CD4-positive, alpha-beta T cell treated with Interleukin-6 for 4 hours (primary cell): Measurements from ENCODE around the gene AASDHPPT.
A peak's percentile ranks its signal among the peaks of the same experiment; 100 is the strongest.

Experiments used
- DNase-seq: peaks from one replicate; pipeline ENCODE4 v3.0.0-alpha.2; 2020; ENCODE audit warnings: mixed read lengths

AASDHPPT gene

DNA sequence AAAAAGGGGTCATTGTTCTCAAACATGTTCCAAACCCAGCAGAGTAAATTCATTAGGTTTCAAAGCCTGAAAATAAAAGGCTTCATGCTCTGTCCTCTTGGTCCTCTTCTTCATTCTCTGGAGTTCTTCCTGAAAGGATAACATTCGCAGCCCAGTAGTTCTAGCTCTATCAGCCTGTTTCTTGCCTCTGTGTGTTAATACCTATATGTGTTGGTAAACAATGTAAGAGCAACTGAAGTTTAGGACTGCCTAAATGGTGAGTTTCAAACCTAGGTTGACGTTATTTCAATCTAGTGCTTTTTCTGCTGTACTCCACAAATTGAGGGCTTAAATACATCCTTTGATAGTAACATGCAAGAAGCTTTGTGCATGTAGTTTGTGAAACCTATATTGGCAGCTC, 9.4 kb downstream of the AASDHPPT start:
- DNase-seq: no peak

DNA sequence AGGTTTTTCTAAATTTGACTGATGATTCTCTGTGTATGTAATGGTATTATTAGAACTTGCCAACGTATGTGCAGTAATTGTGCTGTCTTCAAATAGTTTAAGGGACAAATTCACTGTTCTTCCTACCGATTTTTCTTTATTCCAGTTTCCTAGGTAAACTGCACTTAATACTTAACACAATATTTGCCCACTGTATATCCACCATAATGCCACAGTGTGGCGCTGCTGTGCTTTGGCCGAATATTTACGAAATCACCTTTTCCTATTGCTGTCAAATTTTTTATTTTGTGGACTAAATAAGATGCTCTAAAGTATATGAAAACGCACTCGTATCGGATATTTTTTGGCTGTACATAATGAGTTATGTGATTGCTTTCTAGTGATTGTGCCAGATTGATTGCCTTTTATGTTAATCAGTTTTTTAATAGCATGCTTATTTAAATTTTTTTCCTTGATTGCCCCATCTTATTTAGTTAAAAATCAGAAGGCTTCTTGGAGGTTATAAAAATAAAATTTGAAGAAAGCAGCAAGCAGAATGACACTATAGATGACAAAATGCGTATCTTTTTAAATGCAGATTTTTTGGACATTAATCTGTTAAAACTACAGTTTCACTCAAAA, 10.5 kb downstream of the AASDHPPT start:
- DNase-seq: peak; percentile 49

DNA sequence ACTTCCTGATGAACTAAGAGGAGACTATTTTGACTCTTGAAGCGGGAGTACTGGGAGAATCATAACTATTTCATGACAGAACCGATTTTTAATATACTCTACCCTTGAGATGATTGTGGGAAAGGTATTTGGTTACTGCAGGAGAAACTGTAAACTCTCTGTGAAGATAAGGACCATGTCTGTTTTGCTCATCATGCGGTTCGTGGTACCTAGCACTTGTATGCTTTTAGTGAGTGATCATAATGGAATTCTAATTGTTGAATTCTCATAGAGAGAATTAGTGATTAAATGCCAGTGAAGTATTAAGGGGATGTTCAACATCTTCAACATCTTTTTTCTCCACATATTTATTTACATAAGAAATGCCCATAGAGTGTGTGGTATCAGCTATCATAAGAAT, 11.4 kb downstream of the AASDHPPT start:
- DNase-seq: no peak

DNA sequence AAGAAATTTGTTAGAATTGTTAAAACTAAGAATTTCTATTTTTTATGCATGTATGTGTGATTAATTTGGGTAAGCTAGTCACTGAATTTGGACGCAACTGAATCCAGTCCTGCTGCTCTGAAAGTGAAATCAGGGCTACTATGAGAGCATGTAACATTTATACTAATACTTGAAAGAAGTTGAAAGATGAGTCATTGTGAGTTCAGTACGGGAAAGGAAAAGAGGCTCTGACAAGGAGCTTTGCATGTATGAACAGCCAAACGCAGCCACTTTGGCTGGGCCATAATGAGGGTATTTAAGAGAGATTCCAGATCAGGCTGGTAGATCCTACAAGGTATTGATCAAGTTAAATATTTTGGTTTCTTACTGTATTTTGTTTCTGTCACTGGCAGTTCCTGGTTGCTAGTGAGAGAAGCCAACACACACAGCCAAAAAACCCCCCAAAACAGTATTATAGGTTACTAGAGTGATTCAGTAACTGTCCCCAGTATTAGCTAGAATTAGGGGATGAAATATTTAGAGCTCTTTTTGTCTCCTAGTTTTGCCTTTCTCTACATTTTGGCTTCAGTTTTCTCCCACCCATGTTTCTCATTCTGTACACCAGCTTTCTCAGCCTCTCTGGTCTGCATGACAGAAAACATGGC, 14.1 kb downstream of the AASDHPPT start:
- DNase-seq: no peak

DNA sequence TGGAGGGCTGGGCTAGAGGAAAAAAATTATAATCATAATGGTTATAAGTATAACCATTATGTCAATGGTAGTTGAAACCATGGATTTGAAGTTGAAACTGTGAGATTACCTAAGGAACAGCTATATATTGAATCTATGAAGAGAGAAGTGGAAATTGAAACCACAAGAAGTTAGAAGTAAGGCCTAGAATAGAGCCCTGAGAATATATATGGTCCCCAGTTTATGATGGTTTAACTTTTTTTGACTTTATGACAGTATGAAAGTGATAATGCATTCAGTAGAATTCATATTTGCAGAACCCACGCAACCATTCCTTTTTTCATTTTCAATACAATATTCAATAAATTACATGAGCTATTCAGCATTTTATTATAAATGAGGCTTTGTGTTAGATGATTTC, 15.0 kb downstream of the AASDHPPT start:
- no peak for DNase-seq

DNA sequence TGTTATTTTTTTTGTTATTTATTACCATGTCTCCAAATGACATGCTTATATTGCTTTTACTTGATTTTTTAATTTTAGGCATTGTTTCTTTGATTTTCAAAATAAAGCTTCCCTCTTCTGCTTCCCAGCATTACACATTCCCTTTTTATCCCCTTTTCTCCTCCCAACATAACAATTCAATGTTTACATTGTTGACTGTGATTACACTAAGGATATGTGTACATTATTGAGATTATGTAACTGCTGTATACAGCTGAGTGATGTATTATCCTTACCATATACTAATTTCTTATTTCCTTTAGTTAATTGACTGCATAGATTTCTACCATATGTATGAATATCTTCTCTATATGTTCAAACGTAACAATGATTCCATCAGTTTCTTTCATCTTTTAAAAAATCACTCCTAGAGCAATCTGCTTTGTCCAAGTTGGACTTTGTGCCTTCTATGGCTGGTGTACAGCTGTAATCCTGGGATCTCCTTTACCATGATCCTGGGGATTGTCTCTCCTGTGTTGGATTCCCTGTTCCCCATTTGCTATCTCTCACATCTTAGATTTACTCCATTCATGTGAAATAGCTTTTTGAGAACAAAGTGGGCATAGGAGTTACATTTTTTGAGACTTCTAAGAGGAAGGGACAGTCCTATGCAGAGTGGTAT, 21.6 kb downstream of the AASDHPPT start:
- DNase-seq: no peak

DNA sequence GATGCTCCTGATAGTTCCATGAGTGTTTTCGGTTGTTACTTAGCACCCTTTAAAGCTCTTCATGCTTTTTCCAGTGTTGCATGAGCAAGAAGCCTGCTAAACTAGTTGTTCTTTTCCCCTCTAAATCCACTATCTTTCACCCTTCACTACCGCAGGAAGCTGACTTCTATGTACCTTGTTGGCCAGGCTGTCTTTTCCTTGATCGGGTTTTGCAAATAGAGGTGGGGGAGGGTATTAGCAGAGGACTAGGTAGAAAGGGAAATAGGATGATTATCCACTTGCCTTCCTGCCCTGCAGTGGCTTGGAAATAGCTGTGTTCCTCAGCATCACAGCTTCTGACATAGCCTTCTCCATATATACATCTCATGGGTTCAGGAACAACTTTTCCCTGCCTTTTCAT, 23.9 kb downstream of the AASDHPPT start:
- DNase-seq: no peak

DNA sequence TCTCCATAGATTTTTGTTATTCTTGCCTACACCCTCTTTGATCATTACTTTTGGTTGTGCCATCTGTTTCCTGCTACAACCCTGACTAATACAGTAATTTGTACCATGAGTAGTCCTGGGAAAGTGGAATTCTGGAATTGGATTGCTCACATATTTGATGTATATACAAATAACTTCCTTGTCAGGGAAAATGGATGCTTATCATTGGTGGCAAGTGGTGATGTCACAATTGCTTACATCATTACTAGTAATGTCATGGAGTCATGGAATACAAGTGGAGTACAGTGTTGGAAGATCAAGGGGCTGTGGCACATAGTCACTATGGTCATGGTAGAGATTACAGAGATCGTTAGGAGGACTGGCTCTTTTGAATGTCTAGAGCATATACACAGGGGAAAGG, 24.4 kb downstream of the AASDHPPT start:
- DNase-seq: no peak

DNA sequence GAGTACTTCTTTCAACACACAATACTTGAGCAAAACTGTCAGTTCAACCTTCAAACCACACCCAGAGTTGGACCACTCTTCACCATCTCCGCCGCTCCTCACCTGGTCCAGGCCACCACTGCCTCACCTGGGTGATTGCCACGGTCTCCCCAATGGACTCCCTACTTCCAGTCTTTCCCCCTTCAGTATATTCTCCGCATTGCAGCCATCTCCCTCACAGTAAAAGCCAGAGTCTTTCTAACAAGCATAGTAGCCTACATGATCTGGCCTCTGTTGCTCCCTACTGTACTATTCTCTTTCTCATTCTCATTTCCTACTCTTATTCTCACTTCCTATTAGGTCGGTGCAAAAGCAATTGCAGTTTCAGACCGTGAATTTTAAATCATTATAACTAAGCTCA, 28.5 kb downstream of the AASDHPPT start:
- no peak for DNase-seq

DNA sequence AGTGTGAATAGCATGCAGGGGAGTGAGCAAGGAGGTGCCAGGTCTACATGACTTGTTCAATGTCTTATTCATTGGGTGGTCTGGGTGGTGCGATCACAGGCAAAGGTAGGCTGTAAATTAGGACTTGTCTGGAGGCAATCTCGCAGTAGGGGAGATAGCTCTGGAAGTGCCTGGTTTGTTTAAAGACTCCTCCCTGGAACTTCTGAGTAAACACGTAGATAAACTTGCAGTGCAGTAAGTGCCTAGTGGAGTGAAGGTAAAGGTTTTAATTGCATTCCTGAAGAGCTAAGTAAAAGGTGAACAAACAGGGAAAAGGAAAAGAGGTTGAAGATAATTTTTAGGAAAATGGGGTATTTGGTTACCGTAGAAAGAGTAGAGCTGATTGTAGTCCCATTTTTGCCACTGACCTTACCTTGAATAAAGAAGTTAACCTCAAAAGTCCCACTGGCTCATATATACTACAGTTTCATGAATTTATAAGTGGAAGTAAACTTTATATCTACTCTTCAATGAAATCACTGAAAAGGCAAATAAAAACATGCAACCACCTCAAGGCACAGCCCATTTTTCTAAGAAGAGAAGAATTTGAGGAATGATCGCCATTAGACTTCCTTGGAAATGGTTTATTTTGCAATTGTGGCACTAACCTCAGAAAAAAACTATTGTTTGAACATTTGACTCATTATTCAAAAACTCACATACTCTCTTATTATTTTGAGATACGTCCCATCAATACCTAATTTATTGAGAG, 44.3 kb downstream of the AASDHPPT start:
- no peak for DNase-seq

DNA sequence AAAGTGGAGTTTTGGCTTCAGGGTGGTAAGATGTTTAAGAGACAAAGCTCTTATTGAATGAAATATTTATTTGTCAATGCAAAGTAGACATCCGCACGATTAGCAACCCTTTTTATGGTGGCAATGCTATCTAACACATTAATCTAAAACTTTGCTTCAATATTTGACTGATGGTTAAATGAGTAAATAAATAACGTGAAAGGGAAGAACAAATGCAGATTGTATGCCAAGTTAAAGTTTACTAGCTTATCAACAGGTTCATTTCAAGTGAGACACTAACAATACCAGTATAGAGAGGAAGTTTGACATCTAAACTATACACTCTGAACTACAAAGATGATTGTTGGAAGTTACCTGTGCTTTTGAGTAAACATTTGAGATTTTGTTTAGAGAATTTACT, 50.1 kb downstream of the AASDHPPT start:
- no peak for DNase-seq

DNA sequence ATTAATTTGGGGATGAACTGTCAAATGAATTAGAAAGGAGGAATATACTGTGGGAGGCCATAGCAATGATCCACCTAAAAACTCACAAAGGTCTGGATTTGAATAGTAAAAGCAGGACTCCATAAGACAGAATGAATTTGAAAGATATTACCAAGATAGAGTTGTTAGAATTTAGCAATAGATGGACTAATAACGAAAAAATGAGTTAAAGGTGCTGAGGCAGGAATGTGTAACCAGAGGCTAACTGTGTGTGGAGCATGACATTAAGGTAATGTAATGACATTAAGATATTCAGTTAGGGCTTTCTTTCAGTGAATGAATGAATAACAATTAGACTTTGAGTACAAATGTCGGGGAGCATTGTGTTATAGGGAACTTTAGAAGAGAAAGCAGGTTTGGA, 51.3 kb downstream of the AASDHPPT start:
- no peak for DNase-seq

DNA sequence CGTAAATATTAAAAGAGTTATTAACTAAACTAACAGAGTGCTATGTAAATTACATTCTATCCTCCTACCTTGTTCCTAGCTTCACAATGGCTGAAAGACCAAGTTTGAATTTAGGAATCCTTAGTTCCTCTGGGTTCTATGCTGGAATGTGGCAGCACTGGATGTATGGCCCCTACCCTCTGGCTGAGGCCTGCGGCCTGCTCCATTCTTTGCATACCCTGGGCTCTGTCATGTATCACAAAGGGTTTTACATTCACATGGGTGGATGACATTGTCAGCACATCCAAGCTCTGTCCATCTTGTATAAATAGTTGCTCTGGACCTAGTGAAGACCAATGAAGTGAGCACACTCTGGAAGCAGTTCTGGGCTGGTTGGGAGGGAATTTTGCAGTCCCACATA, 54.5 kb downstream of the AASDHPPT start:
- no peak for DNase-seq

DNA sequence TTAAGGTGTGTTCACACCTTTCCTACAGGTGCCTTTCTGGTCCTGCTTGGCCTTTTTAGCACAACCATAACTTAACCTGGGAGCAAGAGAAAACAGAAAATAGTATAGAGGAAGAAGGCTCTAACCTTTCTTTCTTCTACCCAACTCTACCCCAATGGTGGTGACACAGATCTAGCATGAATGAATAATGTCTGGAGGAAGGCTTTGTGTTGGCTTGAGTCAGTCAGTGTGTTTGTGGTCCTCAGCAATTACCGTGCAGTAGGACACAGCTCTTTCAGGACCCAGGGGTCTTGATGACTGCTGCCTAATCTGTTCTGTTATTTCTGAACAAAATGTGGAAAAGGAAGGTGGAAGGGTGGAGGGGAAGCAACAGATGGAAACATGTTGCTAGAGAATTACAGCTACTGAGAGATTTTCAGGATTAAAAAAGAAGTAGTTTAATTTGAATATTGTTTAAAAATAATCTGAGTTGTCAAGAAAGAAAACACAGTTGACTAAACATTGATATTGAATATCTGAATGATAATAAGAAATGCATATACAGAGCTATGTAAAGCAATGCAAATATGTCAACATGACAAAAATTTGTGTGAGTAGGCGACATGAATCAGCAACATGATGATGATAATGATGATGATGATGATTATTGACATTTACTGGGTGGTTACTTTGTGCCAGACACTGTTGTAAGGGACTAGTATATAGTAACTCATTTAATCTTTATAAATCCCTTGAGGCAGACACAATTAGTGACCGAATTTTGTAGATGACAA, 55.3 kb downstream of the AASDHPPT start:
- no peak for DNase-seq

DNA sequence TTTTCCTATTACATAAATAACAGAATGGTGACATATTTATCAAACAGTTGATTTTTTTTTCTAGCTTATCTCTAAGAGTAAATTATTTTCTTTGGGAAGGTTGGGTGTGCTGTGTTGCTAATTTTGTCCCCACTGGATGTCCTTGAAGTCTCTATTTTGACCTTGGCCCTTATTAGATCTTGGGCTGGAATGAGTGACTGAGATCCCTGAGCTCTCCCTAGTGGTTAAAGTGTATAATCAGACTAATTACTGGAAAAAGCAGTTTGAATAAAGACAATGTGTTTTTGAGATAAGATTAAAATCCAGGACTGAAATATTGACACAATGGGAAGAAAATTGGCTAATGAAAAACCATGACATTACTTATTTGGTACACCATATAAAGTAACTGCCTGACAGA, 56.1 kb downstream of the AASDHPPT start:
- DNase-seq: no peak

DNA sequence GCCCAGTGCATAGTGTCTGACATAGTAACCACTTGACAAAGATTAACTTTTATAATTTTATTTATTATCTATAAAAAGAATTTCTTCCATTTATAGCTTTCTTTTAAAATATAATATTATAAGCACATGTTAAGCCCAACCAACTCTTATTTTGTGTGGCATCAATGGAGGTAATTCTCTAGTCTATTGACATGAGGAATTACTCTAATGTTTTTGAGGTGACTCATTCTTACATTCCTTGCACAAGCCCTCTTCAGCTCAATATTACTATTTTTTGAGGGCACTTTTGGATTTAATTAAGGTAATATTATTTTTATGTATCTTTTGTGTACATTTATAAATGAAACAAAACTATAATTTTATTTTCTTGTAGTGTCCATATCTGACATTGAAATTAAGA, 59.6 kb downstream of the AASDHPPT start:
- no peak for DNase-seq

DNA sequence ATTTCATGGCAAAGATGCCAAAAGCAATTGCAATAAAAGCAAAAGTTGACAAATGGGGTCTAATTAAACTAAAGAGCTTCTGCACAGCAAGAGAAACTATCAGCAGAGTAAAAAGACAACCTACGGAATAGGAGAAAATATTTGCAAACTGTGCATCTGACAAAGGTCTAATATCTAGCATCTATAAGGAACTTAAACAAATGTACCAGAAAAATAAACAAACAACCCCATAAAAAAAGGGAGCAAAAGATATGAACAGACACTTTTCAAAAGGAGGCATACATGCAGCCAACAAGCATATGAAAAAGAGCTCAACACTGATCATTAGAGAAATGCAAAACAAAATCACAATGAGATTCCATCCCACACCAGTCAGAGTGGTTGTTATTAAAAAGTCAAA, 60.3 kb downstream of the AASDHPPT start:
- no peak for DNase-seq
